Effector memory CD8-positive, alpha-beta T cell (primary cell): Measurements from ENCODE around the gene CLUH.

ENCODE experiments used
- ATAC-seq: fragments of 150-1000 bp; cut with Tn5 transposase; replicated peaks from 2 replicates; pipeline ENCODE4 v1.10.0; 2021; ENCODE audit warnings: mild to moderate bottlenecking, moderate library complexity
- DNase-seq, 3 experiments: peaks; one replicate each; pipeline ENCODE4 v3.0.0; 2021
- H3K27ac Mint-ChIP-seq, 2 donors: one replicate each; pipeline ENCODE4 v1.8.0; 2022; ENCODE audit warnings: mild to moderate bottlenecking in 2 of 2, mixed read lengths in 2 of 2, moderate library complexity in 2 of 2
- H3K27me3 Mint-ChIP-seq, 2 donors: one replicate each; pipeline ENCODE4 v1.8.0; 2022; ENCODE audit warnings: mixed read lengths in 2 of 2
- H3K36me3 Mint-ChIP-seq: one replicate; pipeline ENCODE4 v1.8.0; 2022; ENCODE audit warnings: mild to moderate bottlenecking, moderate library complexity, mixed read lengths; ENCODE audit not compliant: insufficient read depth
- H3K4me1 Mint-ChIP-seq, 2 donors: one replicate each; pipeline ENCODE4 v1.8.0; 2022; ENCODE audit warnings: low read depth in 2 of 2, mixed read lengths in 2 of 2
- H3K4me3 Mint-ChIP-seq, 2 donors: one replicate each; pipeline ENCODE4 v1.8.0; 2022; ENCODE audit warnings: mild to moderate bottlenecking in 2 of 2, mixed read lengths in 2 of 2, moderate library complexity in 2 of 2
- H3K9me3 Mint-ChIP-seq, 2 donors: one replicate each; pipeline ENCODE4 v1.8.0; 2022; ENCODE audit warnings: mixed read lengths in 2 of 2
- total RNA-seq, 9 experiments: gene quantifications; one replicate each; lab custom pipeline; 2026; lab: John Stamatoyannopoulos, UW

The CLUH gene, protein sequence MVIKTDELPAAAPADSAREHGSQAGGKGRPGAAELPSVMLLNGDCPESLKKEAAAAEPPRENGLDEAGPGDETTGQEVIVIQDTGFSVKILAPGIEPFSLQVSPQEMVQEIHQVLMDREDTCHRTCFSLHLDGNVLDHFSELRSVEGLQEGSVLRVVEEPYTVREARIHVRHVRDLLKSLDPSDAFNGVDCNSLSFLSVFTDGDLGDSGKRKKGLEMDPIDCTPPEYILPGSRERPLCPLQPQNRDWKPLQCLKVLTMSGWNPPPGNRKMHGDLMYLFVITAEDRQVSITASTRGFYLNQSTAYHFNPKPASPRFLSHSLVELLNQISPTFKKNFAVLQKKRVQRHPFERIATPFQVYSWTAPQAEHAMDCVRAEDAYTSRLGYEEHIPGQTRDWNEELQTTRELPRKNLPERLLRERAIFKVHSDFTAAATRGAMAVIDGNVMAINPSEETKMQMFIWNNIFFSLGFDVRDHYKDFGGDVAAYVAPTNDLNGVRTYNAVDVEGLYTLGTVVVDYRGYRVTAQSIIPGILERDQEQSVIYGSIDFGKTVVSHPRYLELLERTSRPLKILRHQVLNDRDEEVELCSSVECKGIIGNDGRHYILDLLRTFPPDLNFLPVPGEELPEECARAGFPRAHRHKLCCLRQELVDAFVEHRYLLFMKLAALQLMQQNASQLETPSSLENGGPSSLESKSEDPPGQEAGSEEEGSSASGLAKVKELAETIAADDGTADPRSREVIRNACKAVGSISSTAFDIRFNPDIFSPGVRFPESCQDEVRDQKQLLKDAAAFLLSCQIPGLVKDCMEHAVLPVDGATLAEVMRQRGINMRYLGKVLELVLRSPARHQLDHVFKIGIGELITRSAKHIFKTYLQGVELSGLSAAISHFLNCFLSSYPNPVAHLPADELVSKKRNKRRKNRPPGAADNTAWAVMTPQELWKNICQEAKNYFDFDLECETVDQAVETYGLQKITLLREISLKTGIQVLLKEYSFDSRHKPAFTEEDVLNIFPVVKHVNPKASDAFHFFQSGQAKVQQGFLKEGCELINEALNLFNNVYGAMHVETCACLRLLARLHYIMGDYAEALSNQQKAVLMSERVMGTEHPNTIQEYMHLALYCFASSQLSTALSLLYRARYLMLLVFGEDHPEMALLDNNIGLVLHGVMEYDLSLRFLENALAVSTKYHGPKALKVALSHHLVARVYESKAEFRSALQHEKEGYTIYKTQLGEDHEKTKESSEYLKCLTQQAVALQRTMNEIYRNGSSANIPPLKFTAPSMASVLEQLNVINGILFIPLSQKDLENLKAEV (N-terminal part only)
- total RNA-seq = 58.1 to 309 (median 80.5) reads per million in 9 experiments

- DNase-seq (peak; percentile 90 to 95 (median 93)), ATAC-seq (peak; percentile 87)
- H3K9me3 Mint-ChIP-seq = no peaks in the 10 kb centered on the region
- peaks cover 34% of the 10 kb centered on the region in 2 donors for H3K4me1 Mint-ChIP-seq
- H3K27me3 Mint-ChIP-seq = no peaks in the 10 kb centered on the region
- peak within 1 kb of the TSS; percentile 84 to 91 for H3K4me3 Mint-ChIP-seq
- H3K36me3 Mint-ChIP-seq = peaks cover 28% of the 10 kb centered on the region
- peak within 1 kb of the TSS; percentile 73 to 87 for H3K27ac Mint-ChIP-seq
Measured at GRCh38 chr17:2711608-2712299, at the start of gene CLUH. Gene CLUH (minus strand): TSS chr17:2711764. CDS start chr17:2711661, 103 bp downstream.

DNA sequence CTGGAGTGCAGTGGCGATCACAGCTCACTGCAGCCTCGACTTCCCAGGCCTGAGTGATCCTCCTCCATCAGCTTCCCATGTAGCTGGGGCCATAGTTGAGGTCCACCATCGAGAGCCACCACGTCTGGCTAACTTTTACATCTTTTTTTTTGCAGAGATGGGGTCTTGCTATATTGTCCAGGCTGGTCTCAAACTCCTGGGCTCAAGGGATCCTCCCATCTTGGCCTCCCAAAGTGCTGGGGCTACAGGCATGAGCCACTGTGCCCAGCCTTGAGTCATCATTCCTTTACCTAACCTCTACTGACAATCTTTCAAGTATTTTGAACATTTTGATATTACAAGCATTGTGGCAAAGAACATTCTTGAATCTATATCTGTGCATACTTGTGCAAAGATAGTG, 47.3 kb upstream of the CLUH start:
- ATAC-seq (no peak), DNase-seq (no peak)
- H3K9me3 Mint-ChIP-seq = no peaks in the 10 kb centered on the region
- no peaks in the 10 kb centered on the region for H3K36me3 Mint-ChIP-seq
- H3K4me3 Mint-ChIP-seq = no peak overlapping the region
- no peak overlapping the region for H3K27ac Mint-ChIP-seq
- H3K27me3 Mint-ChIP-seq = peaks cover 52 to 84% of the 10 kb centered on the region in 2 donors
- H3K4me1 Mint-ChIP-seq = peaks cover 4 to 6% of the 10 kb centered on the region in 2 donors

DNA sequence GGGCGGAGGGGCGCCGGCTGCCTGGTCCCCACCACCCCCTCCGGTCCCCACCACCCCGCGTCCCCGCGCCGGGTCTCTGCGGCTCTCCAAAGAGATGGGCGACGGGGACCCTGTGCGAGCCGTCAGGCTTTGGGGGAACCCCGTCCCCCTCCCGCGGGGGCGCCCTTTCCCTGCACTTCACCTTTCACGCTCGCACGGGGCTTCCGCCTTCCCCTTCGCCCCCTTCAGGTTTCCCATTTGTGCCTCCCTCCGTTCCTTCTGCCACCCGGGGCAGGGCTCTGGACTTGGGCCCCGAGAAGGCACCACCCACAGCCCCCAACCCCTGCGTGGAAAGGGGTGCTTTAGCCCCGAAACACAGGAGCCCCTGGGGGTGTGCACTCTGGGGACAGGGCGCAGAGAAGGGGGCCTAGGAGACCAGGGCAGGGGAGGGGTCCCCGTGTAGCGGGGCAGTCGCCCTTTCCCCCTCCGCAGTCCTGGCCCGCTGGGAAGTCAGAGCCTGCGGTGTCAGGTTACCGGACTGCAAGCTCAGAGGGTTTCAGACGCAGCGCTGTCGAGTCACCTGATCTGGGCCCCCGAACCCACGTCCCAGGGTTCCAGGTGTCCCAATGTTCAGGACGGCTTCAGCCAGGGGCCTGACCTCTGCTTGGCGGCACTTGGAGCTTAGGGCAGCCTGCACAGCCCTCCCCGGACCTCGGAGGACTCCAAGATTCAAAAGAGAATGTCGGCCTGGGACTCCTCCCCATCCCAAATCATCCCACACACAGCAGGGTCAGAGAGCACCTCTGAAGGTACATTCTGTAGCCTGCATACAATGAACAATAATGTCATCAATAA, 44.5 kb upstream of the CLUH start:
- no peaks in the 10 kb centered on the region for H3K36me3 Mint-ChIP-seq
- no peak for DNase-seq
- ATAC-seq = no peak
- peaks cover 45 to 84% of the 10 kb centered on the region in 2 donors for H3K27me3 Mint-ChIP-seq
- no peak overlapping the region for H3K27ac Mint-ChIP-seq
- peak overlapping the region; percentile 44 to 56 for H3K4me3 Mint-ChIP-seq
- H3K4me1 Mint-ChIP-seq = peaks cover 4 to 6% of the 10 kb centered on the region in 2 donors
- H3K9me3 Mint-ChIP-seq = no peaks in the 10 kb centered on the region

DNA sequence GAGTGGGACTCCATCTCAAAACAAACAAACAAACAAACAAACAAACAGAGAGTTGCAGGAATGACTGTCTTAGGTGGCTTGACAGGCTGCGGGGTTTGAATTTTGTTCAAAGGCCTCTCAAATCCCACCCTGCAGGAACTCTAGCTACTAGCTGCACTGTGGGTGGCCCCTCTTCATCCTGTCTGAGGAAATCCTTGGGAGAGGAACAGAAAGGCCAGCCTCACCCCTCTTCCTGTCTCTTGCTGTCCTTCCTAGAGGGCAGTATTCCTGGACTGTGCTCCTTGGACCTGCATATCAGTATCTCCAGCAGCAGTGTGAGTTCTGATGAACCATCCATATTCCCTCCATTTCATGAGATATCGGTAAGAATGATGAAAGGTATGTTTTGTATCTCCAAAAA, 39.9 kb upstream of the CLUH start:
- Mint-ChIP-seq H3K4me3 (no peak overlapping the region), H3K4me1 (peaks cover 4 to 5% of the 10 kb centered on the region in 2 donors), H3K36me3 (peaks cover 4% of the 10 kb centered on the region), H3K27ac (no peak overlapping the region), H3K27me3 (peaks cover 37 to 75% of the 10 kb centered on the region in 2 donors), H3K9me3 (no peaks in the 10 kb centered on the region)
- DNase-seq = no peak
- ATAC-seq = no peak

DNA sequence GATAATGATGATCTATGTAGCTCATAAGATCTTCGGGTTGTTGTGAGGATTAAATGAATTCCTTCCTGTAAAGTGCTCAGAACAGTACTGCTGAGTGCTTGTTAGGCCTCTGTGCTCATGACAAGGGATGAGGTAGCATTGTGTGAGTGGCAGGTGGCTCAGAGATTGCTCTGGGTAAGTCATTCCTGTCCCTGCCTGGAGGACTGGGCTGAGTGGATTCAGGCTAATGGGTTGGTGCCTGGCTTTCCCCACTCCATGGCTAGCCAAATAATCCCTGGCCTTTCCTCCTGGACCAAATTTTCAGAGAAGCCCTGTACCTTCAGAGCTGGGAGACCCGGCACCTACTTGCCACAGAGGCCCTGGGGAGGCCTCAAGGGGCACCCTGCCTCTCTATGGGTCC, 39.2 kb upstream of the CLUH start:
- Mint-ChIP-seq H3K27ac (no peak overlapping the region), H3K36me3 (peaks cover 4% of the 10 kb centered on the region), H3K4me1 (peaks cover 0 to 3% of the 10 kb centered on the region in 2 donors), H3K27me3 (peaks cover 35 to 76% of the 10 kb centered on the region in 2 donors), H3K9me3 (no peaks in the 10 kb centered on the region), H3K4me3 (no peak overlapping the region)
- no peak for ATAC-seq
- DNase-seq = no peak

DNA sequence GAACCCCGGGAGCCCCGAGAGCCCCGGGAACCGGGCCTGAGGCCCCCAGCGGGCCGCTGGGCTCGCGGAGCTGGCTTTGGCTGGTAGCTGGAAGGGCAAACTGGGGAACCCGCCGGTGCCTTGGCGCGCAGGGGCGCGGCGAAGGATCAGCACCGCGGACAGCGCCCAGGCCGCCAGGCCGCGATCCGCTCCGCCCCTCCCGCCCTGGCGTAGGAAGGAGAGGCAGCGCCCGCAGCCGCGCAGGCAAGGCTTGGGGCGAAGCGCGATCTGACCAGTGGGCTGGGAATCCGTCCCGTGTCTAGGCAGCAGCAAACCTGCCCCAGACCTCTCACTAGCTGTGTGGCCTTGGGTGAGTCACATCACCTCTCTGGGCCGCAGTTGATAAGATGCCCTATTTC, 38.2 kb upstream of the CLUH start:
- peaks cover 0 to 3% of the 10 kb centered on the region in 2 donors for H3K4me1 Mint-ChIP-seq
- no peaks in the 10 kb centered on the region for H3K9me3 Mint-ChIP-seq
- H3K27me3 Mint-ChIP-seq = peaks cover 44 to 82% of the 10 kb centered on the region in 2 donors
- no peak overlapping the region for H3K27ac Mint-ChIP-seq
- DNase-seq (peak; percentile 68 to 75 (median 75)), ATAC-seq (peak; percentile 100)
- H3K4me3 Mint-ChIP-seq = peak overlapping the region in 1 of 2 donors; percentile 29
- H3K36me3 Mint-ChIP-seq = peaks cover 4% of the 10 kb centered on the region

DNA sequence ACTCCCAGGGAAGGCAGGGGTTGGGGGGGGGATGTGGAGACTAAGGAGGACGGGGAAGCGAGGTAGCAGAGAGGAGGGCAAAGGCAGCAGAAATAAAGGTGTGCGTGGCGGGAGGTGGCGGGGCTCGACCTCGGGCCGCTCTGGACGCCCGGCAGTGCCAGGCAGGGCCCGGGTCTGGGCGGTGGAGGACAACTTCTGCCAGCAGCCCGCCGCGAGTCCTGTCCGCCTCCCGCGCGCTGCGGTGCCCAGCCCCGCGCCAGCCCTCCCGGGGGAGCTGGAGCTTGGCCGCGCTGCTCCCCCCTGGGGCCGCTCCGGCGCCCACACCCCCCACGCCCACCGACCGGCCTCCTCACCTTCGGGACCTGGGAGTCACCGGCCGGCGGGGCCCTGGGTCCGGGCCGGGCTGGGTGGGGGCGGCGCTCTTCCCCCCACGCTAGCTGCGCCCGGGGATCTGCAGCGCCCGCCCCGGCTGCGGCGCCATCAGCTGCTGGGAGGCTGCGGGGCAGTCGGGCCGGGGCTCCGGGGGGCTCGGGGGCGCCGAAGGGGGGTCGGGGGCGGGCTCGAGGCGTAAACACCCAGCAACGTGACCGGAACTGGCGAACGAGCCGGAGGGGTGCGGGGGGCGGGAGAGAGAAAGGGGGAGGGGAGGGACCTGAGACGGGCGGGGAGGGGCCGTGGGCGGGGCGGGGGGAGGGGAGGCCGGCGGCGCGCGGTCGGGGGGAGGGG, 37.7 kb upstream of the CLUH start, which contains the start of gene CCDC92B:
Gene CCDC92B, minus strand, starts transcription at position 595 of the 726 bp plus-strand sequence. CDS start 14,507 bp downstream, outside the sequence.
- no peak for DNase-seq

DNA sequence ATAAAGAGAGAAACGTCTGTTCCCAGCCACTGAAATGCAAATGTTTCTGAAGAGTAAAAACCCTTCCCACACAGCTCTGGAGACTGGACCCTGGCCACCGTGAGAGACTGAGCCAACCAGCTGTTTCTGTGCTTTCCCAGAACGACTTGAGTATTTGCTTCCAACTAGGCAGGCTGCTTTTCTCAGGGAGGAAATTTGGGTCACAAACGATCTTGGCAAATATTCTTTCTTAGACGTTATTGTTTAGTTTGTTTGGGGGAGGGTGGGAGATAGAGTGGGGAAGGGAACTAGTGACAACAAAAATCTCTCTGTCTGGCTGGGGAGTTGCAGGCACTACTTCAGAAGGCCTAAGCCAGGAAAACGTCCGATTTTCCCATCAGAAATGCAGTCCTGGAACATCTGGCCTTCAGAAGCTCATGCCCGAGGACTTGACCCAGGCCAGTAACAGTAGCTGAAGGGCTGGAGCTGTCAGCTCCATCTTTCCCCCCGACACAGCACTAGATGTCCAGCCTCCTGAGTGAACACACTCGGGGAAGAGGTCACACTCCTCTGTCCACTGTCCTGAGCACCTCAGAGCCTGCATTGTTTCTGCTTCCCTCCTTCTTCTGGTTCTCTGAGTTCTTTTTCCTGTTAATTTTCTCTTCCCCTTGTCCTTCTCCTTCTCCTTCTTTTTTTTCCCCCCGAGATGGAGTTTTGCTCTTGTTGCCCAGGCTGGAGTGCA, 33.9 kb upstream of the CLUH start:
- DNase-seq (no peak), ATAC-seq (no peak)
- H3K27ac Mint-ChIP-seq = no peak overlapping the region
- peaks cover 0 to 3% of the 10 kb centered on the region in 2 donors for H3K4me1 Mint-ChIP-seq
- H3K27me3 Mint-ChIP-seq = peaks cover 59 to 65% of the 10 kb centered on the region in 2 donors
- peaks cover 4% of the 10 kb centered on the region for H3K36me3 Mint-ChIP-seq
- H3K9me3 Mint-ChIP-seq = no peaks in the 10 kb centered on the region
- H3K4me3 Mint-ChIP-seq = no peak overlapping the region

More for the DNA sequence above, 37.7 kb upstream of the CLUH start, which contains the start of gene CCDC92B:
- Mint-ChIP-seq H3K27ac (no peak within 1 kb of the TSS), H3K36me3 (peaks cover 4% of the 10 kb centered on the region), H3K4me3 (peak within 1 kb of the TSS in 1 of 2 donors; percentile 29), H3K4me1 (peaks cover 0 to 3% of the 10 kb centered on the region in 2 donors), H3K27me3 (peaks cover 49 to 82% of the 10 kb centered on the region in 2 donors), H3K9me3 (no peaks in the 10 kb centered on the region)
- no peak for ATAC-seq

GRCh38 chr17:2737693-2738092, 26.1 kb upstream of the CLUH start:
- no peak for ATAC-seq
- no peak for DNase-seq
- Mint-ChIP-seq H3K27ac (no peak overlapping the region), H3K4me1 (no peaks in the 10 kb centered on the region), H3K36me3 (peaks cover 9% of the 10 kb centered on the region), H3K9me3 (no peaks in the 10 kb centered on the region), H3K4me3 (no peak overlapping the region), H3K27me3 (peaks cover 18 to 27% of the 10 kb centered on the region in 2 donors)

DNA sequence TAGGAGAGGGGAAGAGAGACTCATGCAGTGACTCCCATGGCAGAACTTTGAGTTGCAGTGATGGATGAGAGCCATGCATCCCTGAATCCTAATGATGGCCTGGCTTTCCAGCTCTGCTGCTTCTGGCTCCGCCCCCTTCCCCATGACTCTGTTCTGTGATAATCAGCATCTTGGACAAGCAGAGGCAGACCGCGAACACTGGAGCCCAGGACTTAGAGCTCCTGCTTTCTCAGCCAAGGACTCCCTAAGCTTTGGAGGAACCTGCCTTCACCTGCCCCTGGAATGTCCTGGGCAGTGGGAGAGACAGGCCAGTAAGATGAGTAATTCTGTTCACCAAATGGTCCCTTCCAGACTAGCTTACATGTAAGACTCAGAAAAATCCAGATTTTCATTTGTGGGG, 25.4 kb upstream of the CLUH start:
- DNase-seq (no peak), ATAC-seq (no peak)
- H3K4me1 Mint-ChIP-seq = no peaks in the 10 kb centered on the region
- no peak overlapping the region for H3K4me3 Mint-ChIP-seq
- peaks cover 9% of the 10 kb centered on the region for H3K36me3 Mint-ChIP-seq
- peaks cover 11 to 30% of the 10 kb centered on the region in 2 donors for H3K27me3 Mint-ChIP-seq
- H3K27ac Mint-ChIP-seq = no peak overlapping the region
- H3K9me3 Mint-ChIP-seq = no peaks in the 10 kb centered on the region

DNA sequence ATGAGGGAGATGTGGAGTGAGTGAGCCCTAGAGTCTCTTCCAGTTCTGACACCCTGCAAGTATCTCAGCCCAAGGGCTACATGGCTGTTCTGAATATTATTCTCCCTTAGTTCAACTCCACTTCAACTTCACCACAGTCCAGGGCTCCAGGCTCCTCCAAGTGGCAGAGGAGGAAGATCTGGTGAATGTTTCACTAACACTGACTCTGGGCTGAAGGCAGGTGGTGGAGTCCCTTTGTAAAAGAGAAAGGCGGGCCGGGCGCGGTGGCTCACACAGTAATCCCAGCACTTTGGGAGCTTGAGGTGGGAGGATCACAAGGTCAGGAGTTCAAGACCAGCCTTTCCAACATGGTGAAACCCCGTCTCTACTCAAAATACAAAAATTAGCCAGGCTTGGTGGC, 24.3 kb upstream of the CLUH start:
- ATAC-seq = no peak
- Mint-ChIP-seq H3K4me3 (no peak overlapping the region), H3K4me1 (no peaks in the 10 kb centered on the region)

More for the DNA sequence above, 24.3 kb upstream of the CLUH start:
- no peak overlapping the region for H3K27ac Mint-ChIP-seq
- H3K36me3 Mint-ChIP-seq = peaks cover 9% of the 10 kb centered on the region
- H3K9me3 Mint-ChIP-seq = no peaks in the 10 kb centered on the region
- no peak for DNase-seq
- H3K27me3 Mint-ChIP-seq = peaks cover 10 to 34% of the 10 kb centered on the region in 2 donors
